Activated CD4-positive, alpha-beta T cell treated with anti-CD3 and anti-CD28 coated beads, Interleukin-2, amount 10 ng/mL, durations not matched to agents 24 days and 14 days (primary cell): ENCODE data around the gene SRGAP3. TPM values are rescaled to one million over a fixed set of nuclear protein-coding genes. Genes with fewer than 3 reads are reported as not detected.

ENCODE experiments used
- DNase-seq: peaks from one replicate; pipeline ENCODE4 v3.0.0; 2022
- H3K27ac Mint-ChIP-seq: one replicate; pipeline ENCODE4 v1.8.0; 2022; ENCODE audit warnings: mild to moderate bottlenecking, mixed read lengths
- H3K27me3 Mint-ChIP-seq: one replicate; pipeline ENCODE4 v1.8.0; 2022; ENCODE audit warnings: mixed read lengths
- H3K36me3 Mint-ChIP-seq: one replicate; pipeline ENCODE4 v1.8.0; 2022; ENCODE audit warnings: low read depth, mild to moderate bottlenecking, mixed read lengths
- H3K4me1 Mint-ChIP-seq: one replicate; pipeline ENCODE4 v1.8.0; 2021; ENCODE audit warnings: mixed read lengths
- H3K4me3 Mint-ChIP-seq: one replicate; pipeline ENCODE4 v1.8.0; 2022; ENCODE audit warnings: mild to moderate bottlenecking, moderate library complexity, mixed read lengths
- H3K9me3 Mint-ChIP-seq: one replicate; pipeline ENCODE4 v1.8.0; 2021; ENCODE audit warnings: mixed read lengths
- intact Hi-C: fragments of 100-400 bp; cut with micrococcal nuclease; formaldehyde crosslinking; loops from one replicate; pipeline ENCODE4 v1.15.1; 2023
- total RNA-seq: library from RNA; stranded (reverse); gene quantifications from 2 replicates; pipeline ENCODE4 v1.2.3, GENCODE V29; 2022

The SRGAP3 gene
- total RNA-seq, 1 donor from 2014 or later, result 0.40 TPM

DNA sequence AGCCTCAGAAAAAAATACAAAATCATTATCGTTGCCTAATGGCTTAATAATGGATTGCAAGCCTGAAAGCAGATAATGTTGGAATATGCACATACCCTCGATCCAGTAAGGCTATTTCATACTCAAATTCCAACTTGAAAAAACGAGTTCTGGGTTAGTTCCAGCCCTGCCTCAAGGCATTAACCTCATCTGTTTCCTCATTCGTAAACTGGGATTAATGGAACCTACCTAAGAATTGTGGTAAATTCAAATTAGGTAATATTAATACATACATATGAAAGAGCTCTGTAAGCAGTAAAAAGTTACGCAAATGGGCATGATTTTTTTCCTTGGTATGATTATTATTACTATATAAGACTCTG, 107.5 kb downstream of the SRGAP3 start:
- H3K27me3 Mint-ChIP-seq, result peaks cover 30% of the 10 kb centered on the region
- intact Hi-C loops, result no loop called here

DNA sequence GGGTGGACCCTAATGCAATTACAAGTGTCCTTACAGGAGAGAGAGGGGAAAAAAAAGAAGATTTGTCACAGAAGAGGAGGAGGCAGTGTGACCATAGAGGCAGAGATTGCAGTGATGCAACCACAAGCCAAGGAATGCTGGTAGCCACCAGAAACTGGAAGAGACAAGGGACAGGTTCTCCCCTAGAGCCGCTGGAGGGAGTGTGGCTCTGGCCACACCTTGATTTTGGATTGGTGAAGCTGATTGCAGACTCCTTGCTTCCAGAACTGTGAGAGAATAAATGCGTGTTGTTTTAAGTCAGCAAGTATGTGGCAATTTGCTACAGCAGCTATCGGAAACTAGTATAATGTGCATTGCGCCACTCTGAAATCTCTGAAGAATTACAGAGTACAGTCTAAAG, 110.1 kb downstream of the SRGAP3 start:
- DNase-seq, result no peak
- Mint-ChIP-seq H3K4me3 (no peak overlapping the region), H3K27ac (no peak overlapping the region), H3K9me3 (peaks cover 7% of the 10 kb centered on the region), H3K27me3 (peaks cover 42% of the 10 kb centered on the region), H3K36me3 (no peaks in the 10 kb centered on the region), H3K4me1 (peaks cover 2% of the 10 kb centered on the region)
- intact Hi-C loops, result no loop called here

More for the DNA sequence above, 107.5 kb downstream of the SRGAP3 start:
- no peak for DNase-seq
- Mint-ChIP-seq H3K36me3 (no peaks in the 10 kb centered on the region), H3K4me1 (no peaks in the 10 kb centered on the region), H3K4me3 (no peak overlapping the region), H3K27ac (no peak overlapping the region), H3K9me3 (peaks cover 10% of the 10 kb centered on the region)

GRCh38 chr3:9137676-9138075, 111.8 kb downstream of the SRGAP3 start:
- no peaks in the 10 kb centered on the region for H3K9me3 Mint-ChIP-seq
- H3K27me3 Mint-ChIP-seq, result peaks cover 36% of the 10 kb centered on the region
- peaks cover 2% of the 10 kb centered on the region for H3K4me1 Mint-ChIP-seq
- DNase-seq, result no peak
- intact Hi-C loops, result no loop called here
- no peak overlapping the region for H3K27ac Mint-ChIP-seq
- no peaks in the 10 kb centered on the region for H3K36me3 Mint-ChIP-seq
- no peak overlapping the region for H3K4me3 Mint-ChIP-seq

DNA sequence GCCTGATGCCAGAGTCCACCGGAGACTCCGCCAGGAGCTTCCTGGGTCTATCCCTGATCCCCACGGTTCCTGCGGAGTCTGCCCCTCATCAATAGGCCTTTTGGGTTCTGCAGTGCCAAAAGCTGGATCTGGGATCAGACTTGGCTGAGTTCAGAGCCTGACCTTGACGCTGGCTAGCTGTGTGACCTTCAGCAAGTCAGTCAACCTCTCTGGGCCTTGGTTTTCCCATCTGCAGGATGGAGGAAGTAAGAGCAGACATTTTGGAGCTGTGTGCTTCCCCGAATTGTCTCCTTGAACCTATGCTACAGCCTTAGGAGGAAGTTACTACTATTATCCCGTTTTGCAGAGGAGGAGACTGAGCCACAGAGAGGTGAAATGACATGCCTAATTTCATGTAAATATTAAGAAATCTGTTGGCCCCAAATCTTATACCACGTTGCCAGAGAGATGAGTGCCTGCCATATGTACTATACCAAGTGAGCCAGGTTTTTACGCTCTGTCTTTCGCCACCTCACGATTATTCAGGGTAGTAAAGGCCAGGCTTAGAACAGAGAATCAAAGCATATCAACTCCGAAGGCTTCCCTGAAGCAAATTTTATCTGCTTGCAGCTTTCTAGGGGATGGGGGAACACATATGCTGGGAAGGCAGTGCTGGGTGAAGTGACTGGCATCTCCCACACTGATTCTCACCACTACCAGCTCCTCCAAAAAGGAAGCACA, 112.5 kb downstream of the SRGAP3 start:
- Mint-ChIP-seq H3K4me1 (peaks cover 2% of the 10 kb centered on the region), H3K27me3 (peaks cover 40% of the 10 kb centered on the region), H3K36me3 (no peaks in the 10 kb centered on the region), H3K27ac (no peak overlapping the region), H3K9me3 (no peaks in the 10 kb centered on the region), H3K4me3 (no peak overlapping the region)
- intact Hi-C loops, result no loop called here
- DNase-seq, result no peak

DNA sequence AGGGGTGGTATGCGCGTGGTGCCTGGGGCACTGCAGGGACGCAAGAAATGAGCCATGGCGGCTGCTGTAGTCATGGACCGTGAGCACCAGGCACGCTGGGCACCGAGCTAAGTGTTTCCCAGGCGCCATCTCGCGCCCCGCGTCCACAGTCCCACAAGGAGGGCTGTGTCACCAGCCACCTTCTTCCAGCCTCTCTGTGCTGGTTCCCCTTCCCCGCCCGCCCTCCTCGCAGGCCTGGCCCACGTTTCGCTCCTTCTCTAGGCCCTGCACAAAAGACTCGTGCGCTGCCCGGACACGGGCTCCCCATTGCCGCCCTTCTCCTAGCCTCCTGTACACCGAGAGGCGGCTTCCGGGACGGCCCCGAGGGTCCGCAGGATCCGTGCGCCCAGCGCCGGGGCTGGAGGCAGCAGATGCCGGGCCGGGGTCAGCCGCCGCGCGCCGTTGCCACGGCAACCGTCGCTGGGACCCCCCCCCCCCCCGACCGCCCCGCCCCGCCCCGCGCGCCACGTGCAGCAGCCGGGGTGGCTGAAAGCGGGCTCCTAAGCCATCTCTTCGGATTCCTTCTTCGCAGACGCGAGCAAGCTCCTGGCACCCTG, 113.4 kb downstream of the SRGAP3 start:
- Mint-ChIP-seq H3K4me1 (peaks cover 2% of the 10 kb centered on the region), H3K9me3 (no peaks in the 10 kb centered on the region), H3K27ac (no peak overlapping the region), H3K4me3 (peak overlapping the region; percentile 34), H3K36me3 (no peaks in the 10 kb centered on the region), H3K27me3 (peaks cover 43% of the 10 kb centered on the region)
- DNase-seq, result no peak
- intact Hi-C loops, result no loop called here

GRCh38 chr3:9135526-9135925, 113.9 kb downstream of the SRGAP3 start:
- peaks cover 43% of the 10 kb centered on the region for H3K27me3 Mint-ChIP-seq
- DNase-seq, result no peak
- no peaks in the 10 kb centered on the region for H3K36me3 Mint-ChIP-seq
- H3K4me3 Mint-ChIP-seq, result no peak overlapping the region
- no peak overlapping the region for H3K27ac Mint-ChIP-seq
- intact Hi-C loops, result no loop called here
- H3K9me3 Mint-ChIP-seq, result no peaks in the 10 kb centered on the region
- peaks cover 2% of the 10 kb centered on the region for H3K4me1 Mint-ChIP-seq

DNA sequence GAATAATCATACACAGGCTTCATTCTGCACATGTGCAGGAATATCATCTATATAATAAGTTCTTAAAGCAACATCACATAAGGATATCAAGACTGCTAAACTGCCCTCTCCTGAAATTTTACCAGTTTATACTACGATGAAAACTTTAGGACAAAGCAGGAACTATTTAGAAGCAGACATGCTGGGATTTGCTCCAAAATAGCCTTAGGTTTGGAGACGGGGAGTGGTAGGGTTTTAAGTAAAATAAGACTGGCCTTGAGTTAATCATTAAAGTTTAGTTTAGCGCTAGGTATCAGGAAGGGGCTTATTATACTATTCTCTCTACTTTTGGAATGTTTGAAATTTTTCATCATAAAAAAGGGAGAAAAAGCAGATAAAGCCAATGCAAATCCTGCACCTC, 115.8 kb downstream of the SRGAP3 start:
- H3K9me3 Mint-ChIP-seq, result no peaks in the 10 kb centered on the region
- intact Hi-C loops, result no loop called here
- no peak overlapping the region for H3K27ac Mint-ChIP-seq
- no peaks in the 10 kb centered on the region for H3K36me3 Mint-ChIP-seq
- H3K4me1 Mint-ChIP-seq, result peaks cover 2% of the 10 kb centered on the region
- DNase-seq, result no peak
- H3K4me3 Mint-ChIP-seq, result no peak overlapping the region
- peaks cover 33% of the 10 kb centered on the region for H3K27me3 Mint-ChIP-seq

- H3K36me3 Mint-ChIP-seq, result no peaks in the 10 kb centered on the region
Observed at GRCh38 chr3:9130345-9131305, 118.8 kb downstream of the SRGAP3 start.

GRCh38 chr3:9129365-9129764, 120.1 kb downstream of the SRGAP3 start:
- Mint-ChIP-seq H3K4me3 (no peak overlapping the region), H3K27ac (no peak overlapping the region), H3K27me3 (peaks cover 8% of the 10 kb centered on the region), H3K9me3 (no peaks in the 10 kb centered on the region), H3K4me1 (no peaks in the 10 kb centered on the region), H3K36me3 (no peaks in the 10 kb centered on the region)
- intact Hi-C loops, result no loop called here
- DNase-seq, result no peak

More at GRCh38 chr3:9130345-9131305, 118.8 kb downstream of the SRGAP3 start:
- Mint-ChIP-seq H3K4me1 (no peaks in the 10 kb centered on the region), H3K27ac (no peak overlapping the region), H3K9me3 (no peaks in the 10 kb centered on the region), H3K27me3 (peaks cover 16% of the 10 kb centered on the region), H3K4me3 (no peak overlapping the region)
- intact Hi-C loops, result no loop called here
- no peak for DNase-seq

- H3K27ac Mint-ChIP-seq, result no peak overlapping the region
- H3K4me3 Mint-ChIP-seq, result no peak overlapping the region
- no peak for DNase-seq
- H3K27me3 Mint-ChIP-seq, result no peaks in the 10 kb centered on the region
- H3K9me3 Mint-ChIP-seq, result no peaks in the 10 kb centered on the region
- H3K4me1 Mint-ChIP-seq, result no peaks in the 10 kb centered on the region
- no peaks in the 10 kb centered on the region for H3K36me3 Mint-ChIP-seq
- intact Hi-C loops, result no loop called here
Observed at GRCh38 chr3:9125278-9125951, 124.0 kb downstream of the SRGAP3 start.

DNA sequence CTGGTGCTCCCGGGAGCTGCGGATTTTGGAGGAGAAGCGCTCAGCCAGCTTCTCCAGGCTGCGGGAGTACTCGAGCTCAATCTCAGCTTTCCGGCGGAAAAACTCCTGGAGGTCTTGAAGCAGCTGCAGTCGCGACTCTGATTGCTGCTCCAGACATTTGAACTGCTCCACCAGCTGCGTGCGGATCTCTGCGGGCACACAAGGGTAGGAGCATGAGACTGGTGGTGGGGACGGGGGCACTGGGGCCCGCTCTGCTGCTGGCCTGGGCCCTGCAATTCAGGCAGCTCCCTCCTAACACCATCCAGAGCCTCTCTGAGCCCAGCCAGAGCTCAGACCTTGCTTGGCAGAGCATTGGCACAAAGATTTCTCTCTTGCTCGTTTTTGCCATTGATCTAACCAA, 124.7 kb downstream of the SRGAP3 start:
- Mint-ChIP-seq H3K4me3 (no peak overlapping the region), H3K36me3 (no peaks in the 10 kb centered on the region), H3K27ac (no peak overlapping the region), H3K9me3 (no peaks in the 10 kb centered on the region), H3K27me3 (no peaks in the 10 kb centered on the region), H3K4me1 (no peaks in the 10 kb centered on the region)
- intact Hi-C loops, result no loop called here
- DNase-seq, result no peak

- Mint-ChIP-seq H3K27me3 (no peaks in the 10 kb centered on the region), H3K4me1 (peaks cover 2% of the 10 kb centered on the region), H3K4me3 (no peak overlapping the region), H3K36me3 (no peaks in the 10 kb centered on the region), H3K9me3 (no peaks in the 10 kb centered on the region), H3K27ac (no peak overlapping the region)
- no peak for DNase-seq
- intact Hi-C loops, result no loop called here
Observed at GRCh38 chr3:9123840-9124239, 125.6 kb downstream of the SRGAP3 start.

DNA sequence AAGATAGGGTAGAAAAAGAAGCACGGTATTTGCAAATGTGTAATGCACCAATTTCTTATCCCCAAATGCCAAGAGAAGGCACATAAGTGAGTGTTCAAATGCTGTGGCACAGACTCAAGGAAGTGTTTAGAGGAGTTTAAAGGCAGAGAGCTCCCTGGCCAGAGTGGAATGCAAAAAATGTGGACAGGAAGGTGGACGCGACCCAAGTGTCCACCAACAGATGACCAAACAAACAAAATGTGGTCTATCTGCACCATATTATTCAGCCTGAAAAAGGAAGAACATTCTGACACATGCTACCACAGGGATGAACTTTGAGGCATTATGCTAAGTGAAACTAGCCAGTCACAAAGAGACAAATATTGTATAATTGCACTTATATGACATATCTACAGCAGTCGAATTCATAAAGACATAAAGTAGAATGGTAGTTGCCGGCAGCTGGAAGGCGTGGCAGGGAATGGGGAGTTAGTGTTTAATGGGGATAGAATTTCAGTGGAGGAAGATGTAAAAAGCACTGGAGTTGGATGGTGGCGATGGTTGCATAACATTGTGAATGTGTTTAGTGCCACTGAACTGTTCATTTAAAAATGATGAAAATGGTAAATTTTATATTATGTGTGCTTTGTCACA, 126.6 kb downstream of the SRGAP3 start:
- no peak for DNase-seq
- peaks cover 2% of the 10 kb centered on the region for H3K4me1 Mint-ChIP-seq
- H3K27me3 Mint-ChIP-seq, result no peaks in the 10 kb centered on the region
- H3K9me3 Mint-ChIP-seq, result no peaks in the 10 kb centered on the region
- no peaks in the 10 kb centered on the region for H3K36me3 Mint-ChIP-seq
- no peak overlapping the region for H3K27ac Mint-ChIP-seq
- H3K4me3 Mint-ChIP-seq, result no peak overlapping the region
- intact Hi-C loops, result no loop called here
